ENCODE measurements around the gene ARHGEF28. TPM values are rescaled to one million over a fixed set of nuclear protein-coding genes. Genes with fewer than 3 reads are reported as not detected.

The ARHGEF28 gene
- total RNA-seq, 4 donors from 2014 or later, result 12.7 to 31.2 (median 19.2) TPM

GRCh38 chr5:73612799-73613198, 13.2 kb upstream of the ARHGEF28 start:
- Histone ChIP-seq H3K27me3 (no peaks in the 10 kb centered on the region), H3K4me3 (no peak overlapping the region), H3K27ac (replicated peaks in 1 of 4) (no peak overlapping the region), H3K9me3 (no peaks in the 10 kb centered on the region), H3K4me1 (peaks cover 0 to 7% (median 3%) of the 10 kb centered on the region in 4 donors), H3K36me3 (no peaks in the 10 kb centered on the region)
- TF ChIP-seq CTCF (IDR thresholded peaks at IDR 0.05) (no peak), EP300 (IDR thresholded peaks at IDR 0.05) (no peak), POLR2AphosphoS5 (IDR thresholded peaks at IDR 0.05) (no peak), POLR2A (IDR thresholded peaks at IDR 0.05; ENCODE audit: low read depth) (no peak)
- WGBS, result 43% methylated on average over 3 of the region's 3 CpGs
- no peak for DNase-seq (ENCODE audit: extremely low spot score)
- intact Hi-C loops (cut with DNase I), result no loop called here

GRCh38 chr5:73615085-73615484, 10.9 kb upstream of the ARHGEF28 start:
- Histone ChIP-seq H3K36me3 (no peaks in the 10 kb centered on the region), H3K27ac (replicated peaks in 1 of 4) (no peak overlapping the region), H3K4me1 (peaks cover 0 to 7% (median 3%) of the 10 kb centered on the region in 4 donors), H3K9me3 (no peaks in the 10 kb centered on the region), H3K4me3 (no peak overlapping the region), H3K27me3 (no peaks in the 10 kb centered on the region)
- WGBS, result 97% methylated on average over 2 of the region's 2 CpGs
- DNase-seq (ENCODE audit: extremely low spot score), result no peak
- intact Hi-C loops (cut with DNase I), result no loop called here
- TF ChIP-seq POLR2AphosphoS5 (IDR thresholded peaks at IDR 0.05), result no peak
- TF ChIP-seq POLR2A (IDR thresholded peaks at IDR 0.05; ENCODE audit: low read depth), result no peak
- TF ChIP-seq EP300 (IDR thresholded peaks at IDR 0.05), result no peak
- TF ChIP-seq CTCF (IDR thresholded peaks at IDR 0.05), result no peak

DNA sequence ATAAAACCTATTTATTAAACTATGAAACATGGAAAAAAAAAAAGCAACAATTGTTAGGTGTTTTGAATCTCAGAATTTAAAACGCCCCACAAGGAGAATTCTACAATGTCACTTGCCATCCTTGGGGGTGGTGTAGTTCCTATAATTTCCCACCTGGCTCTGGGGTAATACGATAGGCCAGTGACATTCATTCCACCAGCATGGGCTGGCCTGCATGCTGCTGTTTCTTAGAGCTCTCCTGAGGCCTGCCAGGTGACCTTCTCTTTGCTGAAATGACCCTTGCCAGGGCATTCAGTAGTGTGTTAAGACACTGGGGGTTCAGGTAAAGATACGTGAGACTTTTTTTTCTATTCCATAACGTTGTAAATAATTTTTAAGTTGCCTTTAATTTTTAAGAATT, 10.0 kb upstream of the ARHGEF28 start:
- no peak for DNase-seq (ENCODE audit: extremely low spot score)
- no peak overlapping the region for H3K27ac ChIP-seq (replicated peaks in 1 of 4)
- no peaks in the 10 kb centered on the region for H3K27me3 ChIP-seq
- intact Hi-C loops (cut with DNase I), result no loop called here
- no peaks in the 10 kb centered on the region for H3K9me3 ChIP-seq
- peaks cover 0 to 7% (median 3%) of the 10 kb centered on the region in 4 donors for H3K4me1 ChIP-seq
- no peaks in the 10 kb centered on the region for H3K36me3 ChIP-seq
- no peak overlapping the region for H3K4me3 ChIP-seq
- WGBS, result 89% methylated on average over 4 of the region's 4 CpGs
- TF ChIP-seq CTCF (IDR thresholded peaks at IDR 0.05) (no peak), EP300 (IDR thresholded peaks at IDR 0.05) (no peak), POLR2A (IDR thresholded peaks at IDR 0.05; ENCODE audit: low read depth) (no peak), POLR2AphosphoS5 (IDR thresholded peaks at IDR 0.05) (no peak)

DNA sequence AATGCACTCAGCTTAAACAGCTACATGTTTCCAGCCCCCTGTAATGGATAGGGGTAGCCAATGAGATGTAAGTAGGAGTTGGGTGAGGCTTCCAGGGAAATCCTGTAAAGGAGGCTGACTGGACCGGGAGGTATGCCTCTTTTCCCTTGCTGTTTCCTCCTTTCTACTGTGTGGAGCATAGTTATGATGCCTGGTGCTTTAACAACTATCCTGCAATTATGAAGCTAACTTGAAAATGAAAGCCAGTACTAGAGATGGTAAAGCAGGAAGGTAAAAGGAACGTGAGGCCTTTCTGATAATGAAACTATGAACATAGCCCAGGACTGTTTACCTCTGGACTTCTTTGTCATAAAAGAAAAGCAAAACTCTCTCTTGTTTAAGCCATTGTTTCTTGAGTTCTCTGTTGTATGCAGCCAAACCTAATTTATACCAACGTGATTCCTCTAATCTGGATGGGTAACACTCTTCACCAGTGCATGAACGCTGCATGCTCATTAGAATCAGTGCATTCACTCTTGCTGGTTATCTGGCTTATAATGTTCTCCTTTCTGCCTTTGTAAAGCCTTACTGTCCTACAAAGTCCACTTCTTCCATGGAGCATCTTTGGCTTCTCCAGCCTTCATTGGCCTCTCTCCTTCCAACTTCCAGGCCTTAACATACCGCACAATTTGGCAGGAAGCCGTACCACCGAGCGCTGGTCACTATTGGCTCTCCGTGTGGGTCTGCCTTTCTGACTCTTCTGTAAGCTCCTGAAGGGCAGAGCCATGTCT, 8.3 kb upstream of the ARHGEF28 start:
- Histone ChIP-seq H3K27me3 (no peaks in the 10 kb centered on the region), H3K4me1 (peaks cover 0 to 4% (median 2%) of the 10 kb centered on the region in 4 donors), H3K4me3 (no peak overlapping the region), H3K36me3 (no peaks in the 10 kb centered on the region), H3K27ac (replicated peaks in 1 of 4) (no peak overlapping the region), H3K9me3 (no peaks in the 10 kb centered on the region)
- WGBS, result 76% methylated on average over 9 of the region's 9 CpGs
- TF ChIP-seq POLR2A (IDR thresholded peaks at IDR 0.05; ENCODE audit: low read depth), result no peak
- TF ChIP-seq EP300 (IDR thresholded peaks at IDR 0.05), result no peak
- no peak for TF ChIP-seq POLR2AphosphoS5 (IDR thresholded peaks at IDR 0.05)
- TF ChIP-seq CTCF (IDR thresholded peaks at IDR 0.05), result no peak
- intact Hi-C loops (cut with DNase I), result no loop called here
- DNase-seq (ENCODE audit: extremely low spot score), result no peak
